Rectal smooth muscle tissue (tissue), 1 donor: ENCODE data around the gene RAB3IL1.

Source experiments
- H3K27ac ChIP-seq: one replicate; pipeline ENCODE4 v1.7.0; 2013; ENCODE audit warnings: low read depth, low read length, inconsistent platforms
- H3K27me3 ChIP-seq: one replicate; pipeline ENCODE4 v1.7.0; 2013; ENCODE audit warnings: low read length; ENCODE audit not compliant: control insufficient read depth, insufficient read depth
- H3K36me3 ChIP-seq: one replicate; pipeline ENCODE4 v1.7.0; 2013; ENCODE audit warnings: low read length; ENCODE audit not compliant: control insufficient read depth, insufficient read depth
- H3K4me1 ChIP-seq: one replicate; pipeline ENCODE4 v1.7.0; 2013; ENCODE audit warnings: low read length; ENCODE audit not compliant: control insufficient read depth, insufficient read depth
- H3K4me3 ChIP-seq: one replicate; pipeline ENCODE4 v1.7.0; 2013; ENCODE audit warnings: low read length
- H3K9ac ChIP-seq: one replicate; pipeline ENCODE4 v1.7.0; 2013; ENCODE audit warnings: low read length

RAB3IL1 gene

DNA sequence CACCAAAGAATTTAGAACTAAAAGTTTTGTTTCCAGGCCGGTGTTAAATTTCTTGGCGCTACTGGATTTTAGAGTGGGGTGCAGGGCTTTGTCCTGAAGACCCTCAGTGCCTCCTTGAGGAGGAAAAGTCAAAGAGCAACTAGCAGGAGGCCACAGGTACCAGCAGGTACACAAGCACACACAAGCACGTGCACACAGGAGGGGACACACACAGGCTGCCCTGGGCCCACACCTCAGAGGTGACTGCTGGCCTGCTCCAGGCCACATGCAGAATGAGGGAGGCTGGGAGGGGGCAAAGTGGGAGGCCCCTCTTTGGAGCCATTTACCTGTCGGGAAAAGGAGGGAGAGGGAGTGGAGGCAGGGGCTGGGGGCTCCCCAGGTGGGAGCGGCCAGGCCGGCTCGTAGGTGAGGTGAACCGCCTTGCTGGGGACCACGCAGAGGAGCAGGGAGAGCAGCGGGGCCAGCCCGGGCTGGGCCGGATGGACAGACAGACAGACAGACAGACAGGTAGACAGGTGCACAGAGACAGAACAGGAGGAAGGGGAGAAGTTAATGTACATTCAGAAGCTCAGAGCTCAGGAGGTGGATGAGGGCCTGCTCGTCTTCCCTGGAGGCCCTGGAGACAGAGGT is 12.2 kb downstream of the RAB3IL1 start:
- H3K4me1 ChIP-seq, result no peaks in the 10 kb centered on the region
- no peak overlapping the region for H3K9ac ChIP-seq
- H3K4me3 ChIP-seq, result no peak overlapping the region
- H3K36me3 ChIP-seq, result peaks cover 3% of the 10 kb centered on the region
- H3K27ac ChIP-seq, result no peak overlapping the region
- H3K27me3 ChIP-seq, result no peaks in the 10 kb centered on the region

DNA sequence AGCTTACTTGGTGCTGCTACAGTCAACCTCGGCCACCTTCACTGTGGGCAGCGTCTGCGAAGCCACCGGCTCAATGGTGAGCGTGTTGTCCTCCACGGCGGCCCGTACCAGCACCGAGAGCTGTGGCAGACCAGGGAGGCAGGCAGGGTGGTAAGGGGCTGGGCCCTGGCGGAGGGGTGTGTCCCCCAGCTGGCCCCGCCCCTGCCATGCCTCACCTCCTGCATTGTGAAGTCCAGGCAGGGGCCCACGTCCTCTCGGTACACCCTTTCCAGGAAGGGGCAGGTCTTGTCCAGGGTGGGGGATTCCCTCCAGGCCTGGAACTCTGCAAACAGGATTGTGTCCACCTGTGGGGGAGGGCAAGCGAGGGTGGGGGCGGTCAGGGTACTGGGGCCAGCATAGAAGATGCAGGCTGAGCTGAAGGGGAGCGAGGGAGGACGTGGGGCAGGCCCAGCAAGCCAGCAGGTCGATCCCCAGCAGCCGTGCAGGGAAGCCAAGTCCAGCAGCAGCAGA is 12.8 kb downstream of the RAB3IL1 start:
- no peak overlapping the region for H3K9ac ChIP-seq
- H3K4me3 ChIP-seq, result no peak overlapping the region
- H3K36me3 ChIP-seq, result peaks cover 3% of the 10 kb centered on the region

DNA sequence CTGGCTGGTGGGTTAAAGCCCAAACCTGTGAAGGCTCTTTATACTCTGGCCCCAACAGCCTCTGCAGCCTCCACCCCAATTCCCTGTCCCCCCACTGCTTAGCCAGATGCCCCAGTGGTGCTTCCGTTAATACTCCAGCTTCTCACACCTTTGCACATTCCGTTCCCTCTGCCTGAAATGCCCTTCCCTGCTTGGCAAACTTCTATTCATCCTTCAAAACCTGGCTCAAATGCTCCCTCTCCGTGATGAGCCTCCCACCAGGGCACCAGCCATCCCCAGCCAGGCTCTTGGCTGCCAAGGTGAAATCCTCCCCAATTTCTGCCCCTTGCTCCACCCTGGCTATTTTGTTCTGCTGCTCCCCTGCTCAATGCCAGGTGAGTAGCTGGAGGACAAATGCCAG is 13.5 kb downstream of the RAB3IL1 start:
- Histone ChIP-seq H3K4me3 (no peak overlapping the region), H3K27ac (no peak overlapping the region), H3K36me3 (peaks cover 3% of the 10 kb centered on the region), H3K9ac (no peak overlapping the region), H3K27me3 (no peaks in the 10 kb centered on the region), H3K4me1 (no peaks in the 10 kb centered on the region)

More for the DNA sequence above, 12.8 kb downstream of the RAB3IL1 start:
- Histone ChIP-seq H3K27ac (no peak overlapping the region), H3K4me1 (no peaks in the 10 kb centered on the region), H3K27me3 (no peaks in the 10 kb centered on the region)

DNA sequence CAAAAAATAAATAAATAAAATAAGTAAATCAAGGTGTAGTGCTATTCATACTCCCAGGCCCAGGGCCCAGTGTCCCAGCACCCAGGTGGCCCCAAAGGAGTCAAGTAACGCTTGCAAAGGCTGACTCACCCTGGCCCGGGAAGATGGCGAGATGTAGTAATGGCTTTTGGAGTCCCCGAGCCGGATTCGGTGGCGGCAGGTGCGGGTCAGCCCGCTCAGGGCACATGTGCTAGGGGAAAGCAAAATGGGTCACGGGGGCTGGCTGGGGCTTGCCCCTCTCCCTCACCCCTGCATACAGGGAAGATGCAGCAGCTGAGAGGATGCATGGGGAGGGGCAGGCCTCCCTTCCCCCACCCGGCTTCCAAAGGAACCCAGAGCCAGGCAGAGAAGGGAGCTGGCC is 15.1 kb downstream of the RAB3IL1 start:
- Histone ChIP-seq H3K36me3 (peaks cover 3% of the 10 kb centered on the region), H3K9ac (no peak overlapping the region), H3K27ac (no peak overlapping the region), H3K27me3 (no peaks in the 10 kb centered on the region), H3K4me3 (no peak overlapping the region), H3K4me1 (no peaks in the 10 kb centered on the region)

DNA sequence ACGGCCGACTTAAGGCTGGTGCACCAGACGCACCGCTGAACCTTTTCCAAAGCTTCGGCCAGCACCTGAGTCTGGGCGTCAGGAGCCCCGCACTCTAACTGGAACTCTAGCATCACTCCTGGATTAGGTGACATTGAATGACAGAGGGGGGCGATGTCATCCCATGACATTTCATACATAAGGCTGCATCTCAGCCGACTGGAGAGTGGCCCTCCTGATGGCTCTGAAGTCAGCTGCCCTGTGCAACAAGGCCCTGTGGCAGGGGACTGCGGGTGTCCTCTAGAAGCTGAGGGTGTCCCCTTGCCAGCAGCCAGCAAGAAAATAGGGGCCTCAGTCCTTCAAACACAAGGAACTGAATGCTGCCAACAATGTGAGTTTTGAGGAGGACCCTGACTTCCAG is 16.0 kb downstream of the RAB3IL1 start:
- Histone ChIP-seq H3K36me3 (peaks cover 3% of the 10 kb centered on the region), H3K27ac (no peak overlapping the region), H3K9ac (no peak overlapping the region), H3K4me3 (no peak overlapping the region), H3K4me1 (no peaks in the 10 kb centered on the region), H3K27me3 (no peaks in the 10 kb centered on the region)

DNA sequence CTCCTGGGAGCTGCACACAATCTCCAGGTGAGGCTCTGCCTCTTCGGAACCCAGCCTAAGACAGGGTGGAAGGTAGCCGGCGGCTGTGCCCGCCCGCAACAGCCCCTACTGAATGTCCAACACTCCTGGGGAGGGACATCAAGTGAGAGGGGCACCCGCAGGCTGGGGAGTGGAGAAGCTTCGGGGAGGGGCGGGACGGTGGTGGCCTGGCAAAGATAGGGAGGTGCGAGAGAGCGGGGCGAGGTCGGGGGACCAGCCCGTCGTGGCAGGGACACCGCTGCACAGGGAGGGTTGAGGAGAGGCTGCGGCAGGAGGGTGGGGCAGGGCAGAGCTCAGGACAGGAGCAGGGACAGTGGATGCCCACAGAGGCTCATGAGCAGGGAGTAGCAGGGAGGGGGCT is 17.1 kb downstream of the RAB3IL1 start:
- H3K4me3 ChIP-seq, result no peak overlapping the region
- no peak overlapping the region for H3K27ac ChIP-seq
- H3K27me3 ChIP-seq, result no peaks in the 10 kb centered on the region
- H3K9ac ChIP-seq, result no peak overlapping the region
- no peaks in the 10 kb centered on the region for H3K36me3 ChIP-seq
- H3K4me1 ChIP-seq, result no peaks in the 10 kb centered on the region

DNA sequence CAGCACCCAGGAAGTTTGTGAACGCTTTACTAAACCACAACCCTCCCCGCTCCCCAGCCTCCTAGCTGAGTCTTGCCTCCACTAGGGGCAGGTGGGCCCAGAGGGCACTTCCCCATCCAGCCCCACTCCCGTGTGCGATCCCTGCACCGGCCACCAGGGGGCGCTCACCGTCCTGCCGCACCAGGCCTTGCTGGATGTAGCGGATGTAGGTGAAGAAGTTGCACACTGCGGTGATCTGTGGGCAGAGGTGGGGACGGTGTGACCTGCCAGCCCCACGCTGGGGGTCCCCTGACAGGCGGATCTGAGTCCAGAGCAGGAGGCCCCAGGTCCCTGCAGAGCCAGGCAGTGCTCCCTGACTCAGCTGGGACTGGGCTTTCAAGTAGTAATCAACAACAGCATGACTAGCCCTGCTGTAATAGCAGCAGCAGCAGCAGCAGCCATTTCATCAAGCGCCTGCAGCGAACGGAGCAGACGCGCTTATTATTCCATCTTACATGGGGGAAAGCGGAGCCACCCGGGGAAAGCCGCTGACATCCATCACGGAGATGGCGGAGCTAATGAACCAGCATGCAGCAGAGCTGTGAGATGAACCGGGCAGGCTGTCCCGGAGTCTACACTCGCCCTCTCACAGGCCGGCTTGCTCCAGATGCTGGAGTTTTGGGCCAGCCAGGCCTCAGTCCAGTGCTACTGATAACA is 18.1 kb downstream of the RAB3IL1 start:
- no peak overlapping the region for H3K4me3 ChIP-seq
- no peak overlapping the region for H3K9ac ChIP-seq
- no peaks in the 10 kb centered on the region for H3K36me3 ChIP-seq
- no peaks in the 10 kb centered on the region for H3K27me3 ChIP-seq
- H3K27ac ChIP-seq, result no peak overlapping the region
- no peaks in the 10 kb centered on the region for H3K4me1 ChIP-seq

DNA sequence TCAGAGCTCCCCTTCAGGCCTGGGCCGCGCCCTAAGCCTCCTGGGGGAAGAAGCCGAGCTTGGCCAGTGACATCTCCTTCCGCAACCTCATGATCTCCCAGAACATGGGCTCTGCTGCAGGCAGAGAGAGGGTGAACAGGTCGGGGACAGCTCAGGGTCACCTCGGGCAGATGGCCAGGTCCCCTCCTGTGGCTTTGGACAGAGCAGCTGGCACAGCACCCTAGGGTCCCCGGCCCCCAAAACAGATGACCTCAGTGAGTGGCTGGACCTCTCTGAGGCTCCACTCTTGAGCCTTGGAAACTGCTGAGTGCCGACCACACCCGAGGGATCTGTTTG is 19.2 kb downstream of the RAB3IL1 start:
- no peaks in the 10 kb centered on the region for H3K27me3 ChIP-seq
- H3K27ac ChIP-seq, result no peak overlapping the region
- no peaks in the 10 kb centered on the region for H3K4me1 ChIP-seq
- H3K9ac ChIP-seq, result no peak overlapping the region
- H3K4me3 ChIP-seq, result no peak overlapping the region
- no peaks in the 10 kb centered on the region for H3K36me3 ChIP-seq

DNA sequence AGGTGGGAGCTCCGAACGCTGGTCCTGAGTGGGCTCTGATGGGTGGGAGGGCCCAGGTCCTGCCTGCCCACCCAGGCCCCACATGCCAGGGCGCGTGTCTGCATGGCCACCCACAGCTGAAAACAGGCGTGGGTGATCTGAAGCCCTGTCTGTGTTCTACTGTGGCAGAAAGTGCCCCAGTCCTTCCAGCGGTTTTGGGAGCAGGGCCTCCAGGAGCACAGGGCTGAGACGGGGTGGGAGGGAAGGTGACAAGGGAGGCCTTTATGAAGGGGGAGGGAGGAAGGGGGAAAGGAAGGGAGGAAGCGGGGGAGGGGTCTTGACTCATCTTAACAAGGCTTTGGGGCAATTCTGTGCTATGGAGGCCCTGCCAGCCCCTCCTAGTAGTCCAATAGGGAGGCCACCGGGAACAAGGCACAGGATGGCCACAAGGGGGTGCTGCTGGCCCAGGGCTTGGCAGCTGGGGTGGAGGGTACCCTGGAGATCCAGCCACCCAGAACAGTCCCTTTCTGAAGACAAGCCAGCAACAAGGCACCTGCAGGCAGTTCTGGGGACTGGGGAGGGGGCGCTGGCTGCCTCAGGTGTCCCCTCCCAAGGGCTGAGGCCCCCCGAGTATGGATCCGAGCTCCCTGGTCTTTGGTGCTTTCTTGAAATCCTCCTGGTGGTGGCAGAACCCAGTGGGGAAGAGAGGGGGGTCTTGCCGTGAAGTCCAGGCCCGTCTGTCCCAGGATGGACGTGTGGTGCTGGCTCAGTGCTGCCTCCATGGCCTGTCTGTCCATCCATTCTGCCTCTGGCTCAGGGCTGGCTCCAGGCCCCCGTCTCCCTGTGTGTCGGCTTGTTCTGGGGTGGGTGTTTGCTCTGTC is 19.7 kb downstream of the RAB3IL1 start:
- H3K9ac ChIP-seq, result no peak overlapping the region
- no peaks in the 10 kb centered on the region for H3K4me1 ChIP-seq
- H3K27me3 ChIP-seq, result no peaks in the 10 kb centered on the region
- H3K27ac ChIP-seq, result no peak overlapping the region
- H3K4me3 ChIP-seq, result no peak overlapping the region
- no peaks in the 10 kb centered on the region for H3K36me3 ChIP-seq

DNA sequence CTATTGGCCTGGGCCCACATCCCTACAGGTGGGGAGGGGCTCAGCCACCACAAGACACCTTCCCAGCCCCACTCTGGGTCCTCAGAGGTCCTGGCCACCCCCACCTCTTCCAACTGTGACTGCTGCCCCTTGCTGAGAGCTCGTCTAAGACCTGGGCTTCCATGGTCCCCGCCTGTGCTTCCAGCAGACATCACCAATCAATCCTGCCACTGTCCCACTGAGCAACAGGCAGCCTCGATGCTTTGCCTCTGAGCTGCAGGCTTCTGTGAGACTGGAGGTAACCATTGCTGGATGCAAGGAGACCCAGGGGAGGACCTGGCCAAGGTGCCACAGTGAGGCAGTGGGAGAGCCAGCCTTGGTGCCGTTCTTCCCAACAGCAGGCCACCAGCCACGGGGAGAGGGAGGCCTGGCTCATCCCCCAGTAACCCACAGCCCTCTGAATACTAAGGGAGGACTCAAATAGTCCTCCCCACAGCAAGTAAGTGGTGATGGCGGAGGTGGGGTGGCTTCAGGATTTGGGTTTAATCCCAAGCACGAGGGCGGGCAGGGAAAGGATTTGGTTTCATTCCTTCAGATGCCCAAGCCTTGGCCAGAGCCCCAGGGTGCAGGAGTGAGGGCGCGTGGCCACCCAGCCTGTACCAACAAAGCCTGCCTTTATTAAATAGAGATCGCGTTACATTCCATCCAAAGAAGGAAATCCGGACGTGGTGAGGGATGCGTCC is 20.5 kb downstream of the RAB3IL1 start:
- Histone ChIP-seq H3K9ac (no peak overlapping the region), H3K4me3 (no peak overlapping the region), H3K36me3 (no peaks in the 10 kb centered on the region), H3K27me3 (no peaks in the 10 kb centered on the region), H3K27ac (no peak overlapping the region), H3K4me1 (no peaks in the 10 kb centered on the region)

DNA sequence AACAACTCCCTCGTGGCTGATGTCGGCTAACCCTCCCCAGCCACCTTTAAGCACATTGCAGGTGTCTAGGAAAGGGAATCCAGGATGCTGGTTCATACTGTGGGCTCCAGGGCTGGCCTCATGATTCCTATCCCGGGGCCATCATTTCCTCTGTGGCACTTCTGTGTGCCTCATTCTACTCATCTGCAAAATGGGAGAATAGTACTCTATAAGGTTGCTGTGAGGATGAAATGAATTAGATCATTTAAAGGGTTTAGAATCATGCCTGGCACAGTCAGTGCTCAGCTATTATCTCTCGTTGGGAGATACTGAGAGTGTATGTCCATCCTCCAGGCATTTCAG is 21.7 kb downstream of the RAB3IL1 start:
- Histone ChIP-seq H3K36me3 (no peaks in the 10 kb centered on the region), H3K4me1 (peaks cover 2% of the 10 kb centered on the region), H3K27me3 (no peaks in the 10 kb centered on the region), H3K9ac (no peak overlapping the region), H3K27ac (no peak overlapping the region), H3K4me3 (no peak overlapping the region)

DNA sequence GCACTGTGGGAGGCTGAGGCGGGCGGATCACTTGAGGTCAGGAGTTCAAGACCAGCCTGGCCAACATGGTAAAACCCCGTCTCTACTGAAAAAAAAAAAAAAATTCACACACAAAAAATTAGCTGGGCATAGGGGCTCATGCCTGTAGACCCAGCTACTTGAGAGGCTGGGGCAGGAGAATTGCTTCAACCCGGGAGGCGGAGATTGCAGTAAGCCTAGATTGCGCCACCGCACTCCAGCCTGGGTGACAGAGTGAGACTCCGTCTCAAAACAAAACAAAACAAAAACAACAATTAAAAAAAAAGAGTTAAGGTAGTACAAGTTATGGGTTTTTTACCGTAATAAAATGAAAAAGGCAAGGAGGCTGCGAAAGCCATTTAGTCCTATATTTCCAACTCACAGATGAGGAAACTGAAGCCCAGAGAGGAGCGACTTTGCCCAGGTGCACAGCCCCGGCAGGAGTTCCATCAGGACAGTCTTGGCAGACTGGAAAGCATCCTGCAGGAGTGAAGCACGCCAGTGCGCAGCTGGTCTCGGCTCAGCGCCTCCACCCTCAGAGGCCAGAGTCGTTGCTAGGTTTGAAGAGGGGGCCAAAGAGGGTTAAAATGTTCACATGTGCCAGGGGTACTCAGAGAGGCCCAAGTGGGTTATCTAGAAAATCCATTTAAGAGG is 22.2 kb downstream of the RAB3IL1 start:
- Histone ChIP-seq H3K27ac (no peak overlapping the region), H3K9ac (no peak overlapping the region), H3K4me3 (no peak overlapping the region), H3K4me1 (peaks cover 7% of the 10 kb centered on the region), H3K36me3 (no peaks in the 10 kb centered on the region), H3K27me3 (no peaks in the 10 kb centered on the region)
